ENCODE data around the gene LCE2A. TPM values are rescaled to one million over a fixed set of nuclear protein-coding genes. Genes with fewer than 3 reads are reported as not detected.
"Not testable (repeated sequence)": the region's sequence is repeated elsewhere in the genome, so short reads cannot be mapped to it uniquely, and the experiment has no call there.

The LCE2A gene
- total and polyA plus RNA-seq, 2 donors from 2014 or later: not detected

DNA sequence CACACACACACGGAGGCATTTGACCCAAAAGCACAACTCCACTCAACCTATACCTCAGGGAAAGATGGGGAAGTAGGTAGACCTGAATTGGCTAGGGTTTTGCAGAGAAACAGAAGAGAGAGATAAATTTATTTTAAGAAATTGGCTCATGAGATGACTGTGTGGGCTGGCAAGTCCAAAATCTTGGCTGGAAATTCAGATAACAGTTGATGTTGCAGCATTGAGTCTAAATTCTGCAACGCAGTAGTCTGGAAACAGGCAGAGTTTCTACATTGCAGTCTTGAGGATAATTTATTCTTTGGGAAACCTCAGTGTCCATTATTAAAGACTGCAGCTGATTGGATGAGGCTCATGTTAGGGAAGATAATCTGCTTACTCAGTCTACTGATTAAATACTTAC lies 16.5 kb upstream of the LCE2A start:
- intact Hi-C loops (cut with DNase I): no loop called here
- Histone ChIP-seq H3K9me3 (ENCODE audit: control insufficient read depth in 2 of 3, insufficient read depth in 1 of 3, low read length in 3 of 3) (no peaks in the 10 kb centered on the region), H3K4me1 (ENCODE audit: control insufficient read depth in 2 of 3, insufficient read depth in 2 of 3, low read depth in 1 of 3, low read length in 3 of 3) (no peaks in the 10 kb centered on the region), H3K36me3 (ENCODE audit: control insufficient read depth in 2 of 3, insufficient read depth in 3 of 3, low read length in 3 of 3) (no peaks in the 10 kb centered on the region), H3K27me3 (ENCODE audit: control insufficient read depth, insufficient read depth, low read length) (no peaks in the 10 kb centered on the region), H3K27ac (ENCODE audit: low read depth in 2 of 2, low read length in 2 of 2) (no peak overlapping the region), H3K9ac (ENCODE audit: low read length in 3 of 3) (no peak overlapping the region), H3K4me3 (ENCODE audit: low read length in 3 of 3) (no peak overlapping the region)
- FAIRE-seq (no peak), DNase-seq (no peak)
- TF ChIP-seq, protein P1, sequence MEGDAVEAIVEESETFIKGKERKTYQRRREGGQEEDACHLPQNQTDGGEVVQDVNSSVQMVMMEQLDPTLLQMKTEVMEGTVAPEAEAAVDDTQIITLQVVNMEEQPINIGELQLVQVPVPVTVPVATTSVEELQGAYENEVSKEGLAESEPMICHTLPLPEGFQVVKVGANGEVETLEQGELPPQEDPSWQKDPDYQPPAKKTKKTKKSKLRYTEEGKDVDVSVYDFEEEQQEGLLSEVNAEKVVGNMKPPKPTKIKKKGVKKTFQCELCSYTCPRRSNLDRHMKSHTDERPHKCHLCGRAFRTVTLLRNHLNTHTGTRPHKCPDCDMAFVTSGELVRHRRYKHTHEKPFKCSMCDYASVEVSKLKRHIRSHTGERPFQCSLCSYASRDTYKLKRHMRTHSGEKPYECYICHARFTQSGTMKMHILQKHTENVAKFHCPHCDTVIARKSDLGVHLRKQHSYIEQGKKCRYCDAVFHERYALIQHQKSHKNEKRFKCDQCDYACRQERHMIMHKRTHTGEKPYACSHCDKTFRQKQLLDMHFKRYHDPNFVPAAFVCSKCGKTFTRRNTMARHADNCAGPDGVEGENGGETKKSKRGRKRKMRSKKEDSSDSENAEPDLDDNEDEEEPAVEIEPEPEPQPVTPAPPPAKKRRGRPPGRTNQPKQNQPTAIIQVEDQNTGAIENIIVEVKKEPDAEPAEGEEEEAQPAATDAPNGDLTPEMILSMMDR (IDR thresholded peaks at IDR 0.05; ENCODE audit: borderline replicate concordance, extremely low read depth, insufficient read depth): no peak

DNA sequence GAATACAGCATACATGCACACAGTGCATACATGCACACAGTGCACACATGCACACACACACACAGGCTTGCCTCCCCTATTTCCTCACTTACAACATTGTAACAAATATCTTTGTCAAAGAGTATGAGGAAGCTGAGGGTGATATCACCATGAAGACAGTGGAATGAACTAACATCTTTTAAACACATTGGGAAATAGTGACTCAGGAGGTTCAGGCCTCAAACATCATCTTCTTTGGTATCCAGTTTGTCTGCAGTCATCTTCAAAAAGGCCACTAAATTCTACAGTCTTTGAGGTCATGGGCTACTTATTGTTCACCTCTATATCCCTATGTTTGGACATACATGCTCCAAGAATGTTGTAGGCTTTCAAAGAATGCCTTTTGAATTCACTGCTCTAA lies 14.3 kb upstream of the LCE2A start:
- H3K9ac ChIP-seq (ENCODE audit: low read length in 3 of 3): no peak overlapping the region
- no peaks in the 10 kb centered on the region for H3K4me1 ChIP-seq (ENCODE audit: control insufficient read depth in 2 of 3, insufficient read depth in 2 of 3, low read depth in 1 of 3, low read length in 3 of 3)
- H3K4me3 ChIP-seq (ENCODE audit: low read length in 3 of 3): no peak overlapping the region
- intact Hi-C loops (cut with DNase I): no loop called here
- H3K36me3 ChIP-seq (ENCODE audit: control insufficient read depth in 2 of 3, insufficient read depth in 3 of 3, low read length in 3 of 3): no peaks in the 10 kb centered on the region
- FAIRE-seq (no peak), DNase-seq (no peak)
- no peaks in the 10 kb centered on the region for H3K9me3 ChIP-seq (ENCODE audit: control insufficient read depth in 2 of 3, insufficient read depth in 1 of 3, low read length in 3 of 3)
- H3K27ac ChIP-seq (ENCODE audit: low read depth in 2 of 2, low read length in 2 of 2): no peak overlapping the region
- TF ChIP-seq, protein P1 (IDR thresholded peaks at IDR 0.05; ENCODE audit: borderline replicate concordance, extremely low read depth, insufficient read depth): no peak
- H3K27me3 ChIP-seq (ENCODE audit: control insufficient read depth, insufficient read depth, low read length): no peaks in the 10 kb centered on the region

DNA sequence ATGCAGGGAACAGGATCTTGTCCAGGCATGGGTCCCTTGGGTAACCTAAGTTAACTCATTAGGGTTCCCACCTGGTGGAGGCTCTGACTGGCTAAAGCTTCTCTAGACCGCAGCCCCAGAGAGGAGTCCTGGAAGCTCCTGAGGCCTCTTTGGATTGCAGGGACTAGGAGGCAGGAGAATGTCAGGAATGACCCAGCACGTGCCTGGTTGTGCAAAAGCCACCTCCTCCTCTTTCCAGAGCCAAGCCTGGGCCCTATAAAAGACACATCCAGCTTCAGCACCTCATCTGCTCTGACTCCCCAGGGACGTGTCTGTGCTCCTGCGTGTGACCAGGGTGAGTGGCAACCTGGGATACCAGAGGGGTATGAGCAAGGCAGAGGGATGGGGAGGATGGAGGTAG lies 12.3 kb upstream of the LCE2A start, which contains the start of gene LCE2B:
Gene LCE2B (plus strand): TSS at position 301 of the 400 bp plus-strand sequence. CDS start 721 bp downstream, outside the sequence.
- H3K4me3 ChIP-seq (ENCODE audit: low read length in 3 of 3); H3K27ac ChIP-seq (ENCODE audit: low read depth in 2 of 2, low read length in 2 of 2); intact Hi-C loops (cut with DNase I); H3K27me3 ChIP-seq (ENCODE audit: control insufficient read depth, insufficient read depth, low read length); H3K9ac ChIP-seq (ENCODE audit: low read length in 3 of 3); H3K9me3 ChIP-seq (ENCODE audit: control insufficient read depth in 2 of 3, insufficient read depth in 1 of 3, low read length in 3 of 3); DNase-seq; FAIRE-seq; H3K36me3 ChIP-seq (ENCODE audit: control insufficient read depth in 2 of 3, insufficient read depth in 3 of 3, low read length in 3 of 3); H3K4me1 ChIP-seq (ENCODE audit: control insufficient read depth in 2 of 3, insufficient read depth in 2 of 3, low read depth in 1 of 3, low read length in 3 of 3): not testable (repeated sequence)

DNA sequence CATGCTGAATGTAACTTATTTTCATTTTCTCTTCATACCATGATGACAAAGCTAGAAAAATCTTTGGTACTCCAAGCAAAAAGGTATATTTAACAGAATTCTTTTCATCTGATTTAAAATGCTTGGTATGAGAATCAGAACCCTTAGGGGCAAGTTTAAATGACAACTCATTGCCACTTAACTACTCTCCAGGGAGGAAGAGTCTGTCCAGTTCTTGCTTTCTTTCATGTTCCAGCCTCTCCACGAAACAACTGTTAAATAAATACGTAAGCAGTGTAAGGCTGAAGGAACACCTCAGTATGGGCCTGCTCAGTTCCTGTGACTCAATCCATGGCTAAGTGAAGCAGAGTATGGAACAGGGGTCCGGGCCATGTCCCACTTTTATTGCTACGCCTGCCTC lies 1.6 kb downstream of the LCE2A start:
- TF ChIP-seq, protein P1 (IDR thresholded peaks at IDR 0.05; ENCODE audit: borderline replicate concordance, extremely low read depth, insufficient read depth): no peak
- H3K4me1 ChIP-seq (ENCODE audit: control insufficient read depth in 2 of 3, insufficient read depth in 2 of 3, low read depth in 1 of 3, low read length in 3 of 3): no peaks in the 10 kb centered on the region
- FAIRE-seq: no peak
- no peak for DNase-seq
- intact Hi-C loops (cut with DNase I): no loop called here
- no peaks in the 10 kb centered on the region for H3K9me3 ChIP-seq (ENCODE audit: control insufficient read depth in 2 of 3, insufficient read depth in 1 of 3, low read length in 3 of 3)
- no peak overlapping the region for H3K27ac ChIP-seq (ENCODE audit: low read depth in 2 of 2, low read length in 2 of 2)
- no peak overlapping the region for H3K9ac ChIP-seq (ENCODE audit: low read length in 3 of 3)
- H3K27me3 ChIP-seq (ENCODE audit: control insufficient read depth, insufficient read depth, low read length): no peaks in the 10 kb centered on the region
- H3K36me3 ChIP-seq (ENCODE audit: control insufficient read depth in 2 of 3, insufficient read depth in 3 of 3, low read length in 3 of 3): no peaks in the 10 kb centered on the region
- no peak overlapping the region for H3K4me3 ChIP-seq (ENCODE audit: low read length in 3 of 3)

All from kidney (tissue), 14 donors.